IPS-NIHi7 (cell line): ENCODE measurements around the gene KRTAP4-6.
"Not testable (repeated sequence)": the region's sequence is repeated elsewhere in the genome, so short reads cannot be mapped to it uniquely, and the experiment has no call there.

Experiments used
- DNase-seq: peaks from one replicate; pipeline ENCODE4 v3.0.0; 2012; ENCODE audit warnings: mixed read lengths; ENCODE audit errors: extremely low spot score

The KRTAP4-6 gene

DNA sequence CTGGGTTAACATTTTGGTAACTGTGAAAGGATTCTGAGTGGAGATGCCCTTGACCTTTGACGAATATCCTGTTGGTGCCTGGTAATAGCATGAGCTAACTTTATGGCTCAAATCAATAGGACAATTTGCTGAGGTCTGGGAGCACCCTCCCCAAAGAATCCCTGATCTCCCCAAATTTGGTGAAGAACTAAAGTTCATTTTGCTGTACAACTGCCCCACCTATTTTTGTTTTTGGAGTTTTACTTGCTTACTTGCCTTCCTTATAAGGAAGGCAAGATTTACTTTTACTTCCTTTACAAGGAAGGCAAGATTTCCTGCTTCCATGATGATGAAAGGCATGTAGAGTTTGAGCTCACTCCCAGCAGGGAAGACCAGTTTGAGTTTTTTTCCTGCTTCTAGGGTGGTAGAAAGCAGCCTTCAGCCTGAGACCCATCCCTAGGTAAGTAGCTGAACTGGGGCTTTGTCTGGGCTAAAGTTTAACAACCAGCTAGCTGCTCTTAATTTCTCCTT is 32.3 kb downstream of the KRTAP4-6 start:
- DNase-seq = no peak

DNA sequence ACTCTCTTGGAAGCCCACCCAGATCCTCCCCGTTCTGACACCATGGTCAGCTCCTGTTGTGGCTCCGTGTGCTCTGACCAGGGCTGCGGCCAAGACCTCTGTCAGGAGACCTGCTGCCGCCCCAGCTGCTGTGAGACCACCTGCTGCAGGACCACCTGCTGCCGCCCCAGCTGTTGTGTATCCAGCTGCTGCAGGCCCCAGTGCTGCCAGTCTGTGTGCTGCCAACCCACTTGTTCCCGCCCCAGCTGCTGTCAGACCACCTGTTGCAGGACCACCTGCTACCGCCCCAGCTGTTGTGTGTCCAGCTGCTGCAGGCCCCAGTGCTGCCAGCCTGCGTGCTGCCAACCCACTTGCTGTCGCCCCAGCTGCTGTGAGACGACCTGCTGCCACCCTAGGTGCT is 35.0 kb downstream of the KRTAP4-6 start, which contains the start of gene KRTAP4-9:
KRTAP4-9 (plus strand) TSS at position 43 of the 400 bp plus-strand sequence; CDS start at position 43, 0 bp downstream.
- not testable (repeated sequence) for DNase-seq

DNA sequence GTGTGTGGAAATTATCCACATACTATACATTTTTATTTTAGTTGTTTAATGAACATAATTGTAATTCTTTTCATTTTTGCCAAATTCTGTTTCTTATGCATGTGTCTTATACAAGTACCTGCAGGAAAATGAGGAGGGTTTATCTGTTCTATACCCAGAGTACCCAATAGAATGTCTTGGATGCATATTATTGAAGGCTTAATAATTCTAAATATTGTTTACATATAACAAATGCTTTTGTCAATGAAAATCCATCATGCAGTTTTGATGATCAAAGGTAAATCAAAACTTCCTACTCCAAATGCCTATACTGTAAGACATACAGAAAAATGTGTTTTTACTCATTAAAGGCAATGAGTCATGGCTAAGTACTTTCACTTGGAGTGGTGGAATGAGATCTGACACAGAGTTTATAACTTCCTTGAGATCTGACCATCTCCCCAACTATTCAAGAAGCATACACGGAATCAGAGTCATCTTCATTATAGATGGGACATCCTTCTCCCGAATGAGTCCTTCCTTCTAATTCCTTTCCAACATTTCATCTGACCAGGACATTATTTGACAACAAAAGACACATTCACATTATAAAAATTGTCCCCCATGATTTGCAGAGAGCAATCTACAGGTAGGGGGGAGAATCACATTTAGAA is 35.8 kb downstream of the KRTAP4-6 start:
- not testable (repeated sequence) for DNase-seq

DNA sequence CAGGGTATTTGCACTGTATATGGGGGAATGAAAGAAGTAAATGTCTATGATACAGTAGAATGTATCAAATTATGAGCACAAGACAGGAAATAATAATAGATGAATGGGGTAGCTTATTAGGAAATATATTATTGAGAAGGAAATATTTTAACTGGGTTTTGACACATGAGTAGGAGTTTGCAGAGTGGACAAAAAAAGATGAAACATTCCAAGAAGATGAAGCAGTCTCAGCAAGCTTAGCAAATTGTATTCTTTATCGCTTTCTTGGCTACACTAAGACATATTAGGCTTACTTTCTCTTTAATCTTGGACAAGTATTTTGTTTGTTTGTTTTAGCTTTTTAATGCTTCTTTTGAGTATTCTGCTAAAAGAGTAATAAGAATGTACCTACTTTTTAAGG is 36.4 kb downstream of the KRTAP4-6 start:
- no peak for DNase-seq

DNA sequence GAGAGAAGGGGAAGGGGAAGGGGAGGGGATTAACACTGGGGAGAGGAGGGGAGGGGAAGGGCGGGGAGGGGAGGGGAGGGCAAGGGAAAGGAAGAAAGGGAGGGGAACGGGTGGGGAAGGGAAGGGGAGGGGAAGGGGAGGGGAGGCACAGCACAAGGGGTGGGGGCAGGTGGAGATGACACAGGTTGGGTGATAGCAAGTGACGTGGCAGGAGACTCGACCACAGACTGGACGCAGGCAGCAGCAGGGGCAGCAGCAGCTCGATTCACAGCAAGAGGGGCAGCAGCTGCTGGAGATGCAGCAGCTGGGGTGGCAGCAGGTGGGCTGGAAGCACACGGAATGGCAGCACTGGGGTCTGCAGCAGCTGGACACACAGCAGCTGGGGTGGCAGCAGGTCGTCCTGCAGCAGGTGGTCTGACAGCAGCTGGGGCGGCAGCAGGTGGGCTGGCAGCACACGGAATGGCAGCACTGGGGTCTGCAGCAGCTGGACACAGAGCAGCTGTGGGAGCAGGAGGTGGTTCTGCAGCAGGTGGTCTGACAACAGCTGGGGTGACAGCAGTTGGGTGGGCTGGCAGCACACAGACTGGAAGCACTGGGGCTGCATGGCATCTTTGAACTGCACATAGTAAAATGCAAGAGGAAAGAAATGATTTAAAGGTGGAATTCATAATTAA is 38.6 kb downstream of the KRTAP4-6 start, which contains the start of gene KRTAP4-16:
KRTAP4-16 (minus strand) TSS at position 624 of the 674 bp plus-strand sequence; CDS start at position 624, 0 bp downstream.
- no peak for DNase-seq

DNA sequence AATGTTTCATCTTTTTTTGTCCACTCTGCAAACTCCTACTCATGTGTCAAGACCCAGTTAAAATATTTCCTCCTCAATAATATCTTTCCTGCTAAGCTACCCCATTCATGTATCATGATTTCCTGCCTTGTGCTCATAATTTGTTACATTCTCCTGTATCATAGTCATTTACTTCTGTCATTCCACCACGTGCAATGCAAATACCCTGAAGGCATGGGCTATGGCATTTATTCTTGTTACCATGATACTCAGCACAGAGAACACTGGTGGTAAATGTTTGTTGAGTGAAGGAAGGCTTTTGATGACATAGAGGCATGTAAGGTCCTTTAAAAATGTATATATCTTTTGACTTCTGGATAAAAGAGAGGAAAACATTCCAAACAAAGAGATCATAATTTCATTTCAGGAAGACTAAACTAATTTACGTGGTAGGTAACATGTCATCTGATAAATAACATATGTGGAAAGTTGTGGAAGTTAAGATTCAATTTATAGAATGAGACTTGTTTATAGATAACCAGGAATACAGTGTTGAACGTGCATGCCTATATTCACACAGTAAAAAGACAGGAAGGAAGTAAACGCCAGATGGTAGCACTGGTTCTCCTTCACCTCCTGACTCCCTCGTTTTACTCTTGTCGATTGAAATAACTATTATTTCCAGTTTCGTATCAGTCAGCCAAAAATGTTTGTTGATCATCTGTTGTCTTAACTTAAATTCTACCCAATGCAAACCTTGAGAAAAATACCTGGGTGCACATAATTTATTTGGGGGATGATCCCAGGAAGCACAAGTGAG is 40.5 kb downstream of the KRTAP4-6 start:
- not testable (repeated sequence) for DNase-seq

DNA sequence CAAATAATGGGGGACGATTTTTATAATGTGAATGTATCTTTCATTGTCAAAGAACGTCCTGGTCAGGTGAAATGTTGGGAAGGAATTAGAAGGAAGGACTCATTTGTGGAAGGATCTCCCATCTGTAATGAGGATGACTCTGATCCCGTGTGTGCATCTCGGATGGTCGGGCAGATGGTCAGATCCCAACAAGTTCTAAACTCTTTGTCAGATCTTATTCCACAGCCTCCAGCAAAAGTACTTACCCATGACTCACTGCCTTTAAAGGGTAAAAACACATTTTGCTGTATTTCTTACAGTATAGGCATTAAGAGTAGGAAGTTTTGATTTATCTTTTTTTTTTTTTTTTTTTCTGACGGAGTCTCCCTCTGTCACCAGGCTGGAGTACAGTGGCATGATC is 41.9 kb downstream of the KRTAP4-6 start:
- DNase-seq = no peak

DNA sequence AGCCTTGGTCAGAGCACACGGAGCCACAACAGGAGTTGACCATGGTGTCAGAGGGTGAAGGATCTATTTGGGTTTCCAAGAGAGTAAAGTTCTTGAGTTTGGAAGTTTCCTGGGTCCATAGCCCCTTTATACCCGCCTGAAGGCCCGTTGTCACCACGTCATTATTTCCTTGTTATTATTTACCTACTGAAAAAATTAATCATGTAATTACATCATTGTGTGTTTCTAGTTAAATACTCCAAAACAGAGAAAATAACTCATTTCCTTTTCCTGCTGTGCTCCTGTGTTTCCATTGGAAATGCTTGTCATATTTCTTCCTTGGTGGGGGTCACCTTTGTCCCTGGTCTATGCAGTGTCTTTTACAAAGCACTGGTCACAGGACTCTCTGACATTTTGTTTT is 42.3 kb downstream of the KRTAP4-6 start, which contains the start of gene KRTAP4-8:
KRTAP4-8 (minus strand) TSS at position 101 of the 400 bp plus-strand sequence; CDS start at position 43, 58 bp downstream.
- no peak for DNase-seq

DNA sequence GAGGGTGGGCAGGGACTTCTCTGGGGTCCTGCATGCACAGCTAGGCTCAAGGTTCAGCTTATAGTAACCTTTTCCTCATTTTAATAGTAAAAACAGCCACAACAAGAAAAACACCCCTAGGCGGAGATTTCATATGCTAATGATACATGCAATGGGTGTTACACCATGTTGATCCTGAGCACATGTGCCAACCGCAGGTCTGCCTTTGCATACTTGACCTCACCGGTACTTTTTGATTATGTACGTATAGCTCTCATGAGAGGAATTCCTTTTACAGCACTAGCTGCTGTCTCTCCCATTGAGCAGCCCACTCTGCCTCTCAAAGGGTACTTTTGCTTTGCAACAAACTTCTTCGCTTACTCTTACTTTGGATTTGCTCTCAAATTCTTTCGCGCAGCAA is 44.3 kb downstream of the KRTAP4-6 start:
- DNase-seq = no peak
